ENCODE results near the gene MCHR2. TPM values are rescaled to one million over a fixed set of nuclear protein-coding genes. Genes with fewer than 3 reads are reported as not detected.

The MCHR2 gene
- polyA plus RNA-seq, 1 donor (not counting 4 experiments of a cell fraction or from before 2014, with no cell fraction given): not detected

- H3K4me1 ChIP-seq (ENCODE audit: control insufficient read depth, extremely low read depth, insufficient read depth, low read length): no peaks in the 10 kb centered on the region
- H3K4me3 ChIP-seq (ENCODE audit: control insufficient read depth in 2 of 3, extremely low read depth in 1 of 3, insufficient read depth in 2 of 3, low read depth in 1 of 3, low read length in 3 of 3): no peak overlapping the region
- DNase-seq (ENCODE audit: low read depth, low spot score) (peak; percentile 21), FAIRE-seq (no peak)
- H3K9me1 ChIP-seq (ENCODE audit: control insufficient read depth, extremely low read depth, insufficient read depth, low read length): no peaks in the 10 kb centered on the region
- H2AFZ ChIP-seq (ENCODE audit: control insufficient read depth, low read length): no peak overlapping the region
- dilution Hi-C loops (cut with MboI; ENCODE audit: extremely low pct_ligation_motif_present, low sequenced_read_pairs): no loop called here
- no peak overlapping the region for H3K9ac ChIP-seq (ENCODE audit: control insufficient read depth, extremely low read depth, insufficient read depth, low read length)
- no peaks in the 10 kb centered on the region for H3K79me2 ChIP-seq (ENCODE audit: control insufficient read depth, insufficient read depth, low read length)
- peaks cover 3% of the 10 kb centered on the region for H3K27me3 ChIP-seq (ENCODE audit: control insufficient read depth, extremely low read depth, insufficient read depth, low read length)
- no peaks in the 10 kb centered on the region for H3K9me3 ChIP-seq (ENCODE audit: control insufficient read depth, low read depth, low read length)
- no peak overlapping the region for H3K4me2 ChIP-seq (ENCODE audit: control insufficient read depth, extremely low read depth, insufficient read depth, low read depth, low read length)
- H3K36me3 ChIP-seq (ENCODE audit: control insufficient read depth in 2 of 2, extremely low read depth in 1 of 2, insufficient read depth in 2 of 2, low read length in 2 of 2): no peaks in the 10 kb centered on the region
- no peaks in the 10 kb centered on the region for H4K20me1 ChIP-seq (ENCODE audit: control insufficient read depth, extremely low read depth, insufficient read depth, low read length)
- TF ChIP-seq CTCF (optimal IDR thresholded peaks at IDR 0.05 in 1 of 3, IDR thresholded peaks at IDR 0.05 in 1 of 3, conservative IDR thresholded peaks at IDR 0.05 in 1 of 3; ENCODE audit: extremely low read depth in 1 of 3, insufficient read depth in 2 of 3, low read length in 3 of 3): peak; percentile 55 to 74 (median 61)
- TF ChIP-seq EZH2 (IDR thresholded peaks at IDR 0.05; ENCODE audit: low read length): no peak
- no peak overlapping the region for H3K27ac ChIP-seq (ENCODE audit: control insufficient read depth, insufficient read depth, low read length)
Observed at GRCh38 chr6:99905209-99906106, 88.6 kb downstream of the MCHR2 start.

GRCh38 chr6:99901596-99902384 is 92.2 kb downstream of the MCHR2 start:
- dilution Hi-C loops (cut with MboI; ENCODE audit: extremely low pct_ligation_motif_present, low sequenced_read_pairs): no loop called here

More at GRCh38 chr6:99901596-99902384, 92.2 kb downstream of the MCHR2 start:
- Histone ChIP-seq H3K4me1 (ENCODE audit: control insufficient read depth, extremely low read depth, insufficient read depth, low read length) (no peaks in the 10 kb centered on the region), H3K9ac (ENCODE audit: control insufficient read depth, extremely low read depth, insufficient read depth, low read length) (no peak overlapping the region), H2AFZ (ENCODE audit: control insufficient read depth, low read length) (no peak overlapping the region), H3K79me2 (ENCODE audit: control insufficient read depth, insufficient read depth, low read length) (no peaks in the 10 kb centered on the region), H3K9me1 (ENCODE audit: control insufficient read depth, extremely low read depth, insufficient read depth, low read length) (no peaks in the 10 kb centered on the region), H3K9me3 (ENCODE audit: control insufficient read depth, low read depth, low read length) (no peaks in the 10 kb centered on the region), H3K36me3 (ENCODE audit: control insufficient read depth in 2 of 2, extremely low read depth in 1 of 2, insufficient read depth in 2 of 2, low read length in 2 of 2) (no peaks in the 10 kb centered on the region), H3K4me3 (ENCODE audit: control insufficient read depth in 2 of 3, extremely low read depth in 1 of 3, insufficient read depth in 2 of 3, low read depth in 1 of 3, low read length in 3 of 3) (no peak overlapping the region), H4K20me1 (ENCODE audit: control insufficient read depth, extremely low read depth, insufficient read depth, low read length) (no peaks in the 10 kb centered on the region), H3K27ac (ENCODE audit: control insufficient read depth, insufficient read depth, low read length) (no peak overlapping the region), H3K27me3 (ENCODE audit: control insufficient read depth, extremely low read depth, insufficient read depth, low read length) (peaks cover 3% of the 10 kb centered on the region), H3K4me2 (ENCODE audit: control insufficient read depth, extremely low read depth, insufficient read depth, low read depth, low read length) (no peak overlapping the region)
- TF ChIP-seq CTCF (optimal IDR thresholded peaks at IDR 0.05 in 1 of 3, IDR thresholded peaks at IDR 0.05 in 1 of 3, conservative IDR thresholded peaks at IDR 0.05 in 1 of 3; ENCODE audit: extremely low read depth in 1 of 3, insufficient read depth in 2 of 3, low read length in 3 of 3) (no peak), EZH2 (IDR thresholded peaks at IDR 0.05; ENCODE audit: low read length) (no peak)
- no peak for FAIRE-seq
- DNase-seq (ENCODE audit: low read depth, low spot score): no peak

All from keratinocyte (primary cell).